Measurements from ENCODE around the gene C16orf46.

Gene C16orf46

DNA sequence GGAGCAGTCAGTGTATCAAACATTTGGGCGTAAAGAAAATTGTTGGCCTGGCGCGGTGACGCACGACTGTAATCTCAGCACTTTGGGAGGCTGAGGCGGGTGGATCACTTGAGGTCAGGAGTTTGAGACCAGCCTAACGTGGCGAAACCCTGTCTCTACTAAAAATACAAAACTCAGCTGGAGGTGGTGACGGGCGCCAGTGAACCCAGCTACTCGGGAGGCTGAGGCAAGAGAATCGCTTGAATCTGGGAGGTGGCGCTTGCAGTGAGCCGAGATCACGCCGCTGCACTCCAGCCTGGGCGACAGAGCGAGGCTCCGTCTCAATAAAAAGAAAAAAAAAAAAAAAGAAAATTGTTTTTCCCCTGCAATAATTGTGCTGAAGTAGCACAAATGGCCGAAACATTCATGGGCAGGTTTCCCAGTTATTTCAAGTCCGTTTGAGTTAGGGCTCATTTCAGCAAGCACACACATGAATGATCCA is 17.8 kb upstream of the C16orf46 start:
- Histone ChIP-seq H3K36me3 (ENCODE audit: insufficient read depth, low read length) (no peaks in the 10 kb centered on the region), H4K20me1 (ENCODE audit: insufficient read depth, low read length, poor library complexity, severe bottlenecking) (peaks cover 4% of the 10 kb centered on the region), H3K4me2 (ENCODE audit: low read depth, low read length, poor library complexity, severe bottlenecking) (peak overlapping the region; percentile 96), H3K4me1 (ENCODE audit: insufficient read depth, low read length, poor library complexity, severe bottlenecking) (peaks cover 15% of the 10 kb centered on the region), H3K4me3 (ENCODE audit: low read length, poor library complexity, severe bottlenecking) (peak overlapping the region; percentile 100), H3K79me2 (ENCODE audit: insufficient read depth, low read length) (peaks cover 36% of the 10 kb centered on the region), H2AFZ (ENCODE audit: low read length) (no peak overlapping the region), H3K9me3 (ENCODE audit: insufficient read depth, low read depth, low read length) (no peaks in the 10 kb centered on the region), H3K9me2 (replicated peaks; ENCODE audit: low read depth, low read length) (no peaks in the 10 kb centered on the region), H3K9ac (ENCODE audit: low read depth, low read length, poor library complexity, severe bottlenecking) (peak overlapping the region; percentile 89), H3F3A (ENCODE audit: low read depth) (no peaks in the 10 kb centered on the region), H3K27me3 (ENCODE audit: insufficient read depth, low read length, poor library complexity, severe bottlenecking) (no peaks in the 10 kb centered on the region)
- TF ChIP-seq EZH2phosphoT487 (IDR thresholded peaks at IDR 0.05; ENCODE audit: borderline replicate concordance): no peak
- TF ChIP-seq, protein P1, sequence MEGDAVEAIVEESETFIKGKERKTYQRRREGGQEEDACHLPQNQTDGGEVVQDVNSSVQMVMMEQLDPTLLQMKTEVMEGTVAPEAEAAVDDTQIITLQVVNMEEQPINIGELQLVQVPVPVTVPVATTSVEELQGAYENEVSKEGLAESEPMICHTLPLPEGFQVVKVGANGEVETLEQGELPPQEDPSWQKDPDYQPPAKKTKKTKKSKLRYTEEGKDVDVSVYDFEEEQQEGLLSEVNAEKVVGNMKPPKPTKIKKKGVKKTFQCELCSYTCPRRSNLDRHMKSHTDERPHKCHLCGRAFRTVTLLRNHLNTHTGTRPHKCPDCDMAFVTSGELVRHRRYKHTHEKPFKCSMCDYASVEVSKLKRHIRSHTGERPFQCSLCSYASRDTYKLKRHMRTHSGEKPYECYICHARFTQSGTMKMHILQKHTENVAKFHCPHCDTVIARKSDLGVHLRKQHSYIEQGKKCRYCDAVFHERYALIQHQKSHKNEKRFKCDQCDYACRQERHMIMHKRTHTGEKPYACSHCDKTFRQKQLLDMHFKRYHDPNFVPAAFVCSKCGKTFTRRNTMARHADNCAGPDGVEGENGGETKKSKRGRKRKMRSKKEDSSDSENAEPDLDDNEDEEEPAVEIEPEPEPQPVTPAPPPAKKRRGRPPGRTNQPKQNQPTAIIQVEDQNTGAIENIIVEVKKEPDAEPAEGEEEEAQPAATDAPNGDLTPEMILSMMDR (conservative IDR thresholded peaks at IDR 0.05; ENCODE audit: low read length): no peak

GRCh38 chr16:81088836-81089235 is 11.8 kb upstream of the C16orf46 start:
- H3K9ac ChIP-seq (ENCODE audit: low read depth, low read length, poor library complexity, severe bottlenecking): no peak overlapping the region
- no peak overlapping the region for H3K4me2 ChIP-seq (ENCODE audit: low read depth, low read length, poor library complexity, severe bottlenecking)
- no peaks in the 10 kb centered on the region for H3K27me3 ChIP-seq (ENCODE audit: insufficient read depth, low read length, poor library complexity, severe bottlenecking)
- H3K79me2 ChIP-seq (ENCODE audit: insufficient read depth, low read length): peaks cover 20% of the 10 kb centered on the region; the same call in 1 of the 2 replicates
- no peak for TF ChIP-seq EZH2phosphoT487 (IDR thresholded peaks at IDR 0.05; ENCODE audit: borderline replicate concordance)
- TF ChIP-seq, protein P1 (conservative IDR thresholded peaks at IDR 0.05; ENCODE audit: low read length): no peak
- H3K9me3 ChIP-seq (ENCODE audit: insufficient read depth, low read depth, low read length): no peaks in the 10 kb centered on the region
- peaks cover 4% of the 10 kb centered on the region for H4K20me1 ChIP-seq (ENCODE audit: insufficient read depth, low read length, poor library complexity, severe bottlenecking)
- H3K4me1 ChIP-seq (ENCODE audit: insufficient read depth, low read length, poor library complexity, severe bottlenecking): peaks cover 5% of the 10 kb centered on the region
- H3K4me3 ChIP-seq (ENCODE audit: low read length, poor library complexity, severe bottlenecking): no peak overlapping the region
- H3K9me2 ChIP-seq (replicated peaks; ENCODE audit: low read depth, low read length): no peaks in the 10 kb centered on the region
- H3F3A ChIP-seq (ENCODE audit: low read depth): no peaks in the 10 kb centered on the region
- no peak overlapping the region for H2AFZ ChIP-seq (ENCODE audit: low read length)
- H3K36me3 ChIP-seq (ENCODE audit: insufficient read depth, low read length): no peaks in the 10 kb centered on the region

DNA sequence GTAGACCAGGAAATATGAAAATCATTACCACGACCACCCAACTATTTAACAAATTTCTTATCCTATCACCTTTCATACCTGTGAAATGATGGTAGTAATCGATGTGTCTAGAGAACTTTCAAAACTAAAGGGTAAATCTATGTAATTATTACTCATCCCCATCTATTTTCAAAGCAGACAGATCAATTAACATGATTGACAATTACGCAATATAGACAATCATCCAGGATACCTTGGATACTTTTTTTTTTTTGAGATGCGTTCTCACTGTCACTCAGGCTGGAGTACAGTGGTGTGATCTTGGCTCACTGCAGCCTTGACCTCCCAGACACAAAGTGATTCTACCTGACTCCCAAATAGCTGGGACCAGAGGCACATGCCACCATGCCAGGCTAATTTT is 4.0 kb upstream of the C16orf46 start:
- no peak overlapping the region for H2AFZ ChIP-seq (ENCODE audit: low read length)
- no peaks in the 10 kb centered on the region for H3K9me2 ChIP-seq (replicated peaks; ENCODE audit: low read depth, low read length)
- no peak for TF ChIP-seq EZH2phosphoT487 (IDR thresholded peaks at IDR 0.05; ENCODE audit: borderline replicate concordance)
- TF ChIP-seq, protein P1 (conservative IDR thresholded peaks at IDR 0.05; ENCODE audit: low read length): no peak
- H3K9ac ChIP-seq (ENCODE audit: low read depth, low read length, poor library complexity, severe bottlenecking): no peak overlapping the region
- H4K20me1 ChIP-seq (ENCODE audit: insufficient read depth, low read length, poor library complexity, severe bottlenecking): no peaks in the 10 kb centered on the region
- no peak overlapping the region for H3K4me3 ChIP-seq (ENCODE audit: low read length, poor library complexity, severe bottlenecking)
- no peaks in the 10 kb centered on the region for H3K79me2 ChIP-seq (ENCODE audit: insufficient read depth, low read length)
- no peak overlapping the region for H3K4me2 ChIP-seq (ENCODE audit: low read depth, low read length, poor library complexity, severe bottlenecking)
- 0 out of 2 replicates have a peak, but pooled peaks cover 3% of the 10 kb centered on the region for H3K36me3 ChIP-seq (ENCODE audit: insufficient read depth, low read length)
- no peaks in the 10 kb centered on the region for H3K9me3 ChIP-seq (ENCODE audit: insufficient read depth, low read depth, low read length)
- H3K27me3 ChIP-seq (ENCODE audit: insufficient read depth, low read length, poor library complexity, severe bottlenecking): no peaks in the 10 kb centered on the region
- H3K4me1 ChIP-seq (ENCODE audit: insufficient read depth, low read length, poor library complexity, severe bottlenecking): peaks cover 10% of the 10 kb centered on the region
- H3F3A ChIP-seq (ENCODE audit: low read depth): no peaks in the 10 kb centered on the region
